ENCODE measurements around the gene CALN1. TPM values are rescaled to one million over a fixed set of nuclear protein-coding genes. Genes with fewer than 3 reads are reported as not detected.

The CALN1 gene
- total RNA-seq, 4 donors from 2014 or later, result under 0.01 to 0.33 (median 0.10) TPM; not detected in 1

GRCh38 chr7:72118366-72118765 is 293.8 kb downstream of the CALN1 start:
- Histone ChIP-seq H3K36me3 (no peaks in the 10 kb centered on the region), H3K4me1 (no peaks in the 10 kb centered on the region), H3K27ac (no peak overlapping the region), H3K27me3 (no peaks in the 10 kb centered on the region), H3K9me3 (no peaks in the 10 kb centered on the region), H3K4me3 (replicated peaks in 1 of 3) (no peak overlapping the region)
- intact Hi-C loops (cut with DNase I), result no loop called here
- 86 to 90% methylated on average over 3 of the region's 3 CpGs for WGBS, 2 donors
- no peak for TF ChIP-seq CTCF (IDR thresholded peaks at IDR 0.05)
- no peak for TF ChIP-seq POLR2A (IDR thresholded peaks at IDR 0.05)
- no peak for DNase-seq

- TF ChIP-seq CTCF (IDR thresholded peaks at IDR 0.05), result no peak
- TF ChIP-seq POLR2A (IDR thresholded peaks at IDR 0.05), result no peak
- H3K4me1 ChIP-seq, result no peaks in the 10 kb centered on the region
- intact Hi-C loops (cut with DNase I), result no loop called here
- 82 to 92% methylated on average over 2 of the region's 2 CpGs for WGBS, 2 donors
- no peak for DNase-seq
- no peak overlapping the region for H3K4me3 ChIP-seq (replicated peaks in 1 of 3)
- H3K9me3 ChIP-seq, result no peaks in the 10 kb centered on the region
- H3K27ac ChIP-seq, result no peak overlapping the region
- no peaks in the 10 kb centered on the region for H3K27me3 ChIP-seq
- H3K36me3 ChIP-seq, result no peaks in the 10 kb centered on the region
Observed at GRCh38 chr7:72114129-72114528, 298.0 kb downstream of the CALN1 start.

GRCh38 chr7:72112992-72113391 is 299.1 kb downstream of the CALN1 start:
- intact Hi-C loops (cut with DNase I), result no loop called here
- TF ChIP-seq POLR2A (IDR thresholded peaks at IDR 0.05) (no peak), CTCF (IDR thresholded peaks at IDR 0.05) (no peak)
- Histone ChIP-seq H3K27ac (no peak overlapping the region), H3K27me3 (no peaks in the 10 kb centered on the region), H3K9me3 (no peaks in the 10 kb centered on the region), H3K4me3 (replicated peaks in 1 of 3) (no peak overlapping the region), H3K4me1 (no peaks in the 10 kb centered on the region), H3K36me3 (no peaks in the 10 kb centered on the region)
- DNase-seq, result no peak
- WGBS, 2 donors, result 80 to 83% methylated on average over 5 of the region's 5 CpGs

GRCh38 chr7:72112530-72112929 is 299.6 kb downstream of the CALN1 start:
- no peak for DNase-seq
- Histone ChIP-seq H3K4me3 (replicated peaks in 1 of 3) (no peak overlapping the region), H3K36me3 (no peaks in the 10 kb centered on the region), H3K27me3 (no peaks in the 10 kb centered on the region), H3K4me1 (no peaks in the 10 kb centered on the region), H3K27ac (no peak overlapping the region), H3K9me3 (no peaks in the 10 kb centered on the region)
- intact Hi-C loops (cut with DNase I), result no loop called here
- WGBS, 2 donors, result 75 to 81% methylated on average over 4 of the region's 4 CpGs
- TF ChIP-seq CTCF (IDR thresholded peaks at IDR 0.05) (no peak), POLR2A (IDR thresholded peaks at IDR 0.05) (no peak)

DNA sequence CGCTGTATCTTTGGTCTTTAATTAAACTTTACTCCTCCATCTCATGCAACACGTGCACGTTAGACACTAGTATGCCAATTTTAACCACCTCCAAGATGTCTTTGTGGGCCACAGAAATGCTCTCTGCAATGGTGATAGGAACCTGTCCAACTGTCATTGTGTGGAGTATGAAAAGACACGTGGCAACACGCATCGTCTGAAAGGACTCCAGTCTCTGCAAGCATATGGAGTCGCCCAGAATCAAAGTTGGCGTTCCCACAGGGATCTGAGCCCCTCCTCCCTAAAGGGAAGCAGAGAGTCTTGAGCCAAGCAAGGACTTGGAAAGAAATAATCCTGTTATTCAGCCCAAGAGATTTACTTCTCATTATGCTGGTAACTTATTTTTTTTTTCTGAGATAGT is 301.1 kb downstream of the CALN1 start:
- TF ChIP-seq CTCF (IDR thresholded peaks at IDR 0.05) (no peak), POLR2A (IDR thresholded peaks at IDR 0.05) (no peak)
- no peaks in the 10 kb centered on the region for H3K27me3 ChIP-seq
- WGBS, 2 donors, result 80 to 90% methylated on average over 8 of the region's 8 CpGs
- no peak overlapping the region for H3K27ac ChIP-seq
- no peaks in the 10 kb centered on the region for H3K9me3 ChIP-seq
- H3K36me3 ChIP-seq, result no peaks in the 10 kb centered on the region
- intact Hi-C loops (cut with DNase I), result no loop called here
- no peak overlapping the region for H3K4me3 ChIP-seq (replicated peaks in 1 of 3)
- DNase-seq, result no peak
- no peaks in the 10 kb centered on the region for H3K4me1 ChIP-seq
